ENCODE data around the gene GARNL3.

GARNL3 gene

DNA sequence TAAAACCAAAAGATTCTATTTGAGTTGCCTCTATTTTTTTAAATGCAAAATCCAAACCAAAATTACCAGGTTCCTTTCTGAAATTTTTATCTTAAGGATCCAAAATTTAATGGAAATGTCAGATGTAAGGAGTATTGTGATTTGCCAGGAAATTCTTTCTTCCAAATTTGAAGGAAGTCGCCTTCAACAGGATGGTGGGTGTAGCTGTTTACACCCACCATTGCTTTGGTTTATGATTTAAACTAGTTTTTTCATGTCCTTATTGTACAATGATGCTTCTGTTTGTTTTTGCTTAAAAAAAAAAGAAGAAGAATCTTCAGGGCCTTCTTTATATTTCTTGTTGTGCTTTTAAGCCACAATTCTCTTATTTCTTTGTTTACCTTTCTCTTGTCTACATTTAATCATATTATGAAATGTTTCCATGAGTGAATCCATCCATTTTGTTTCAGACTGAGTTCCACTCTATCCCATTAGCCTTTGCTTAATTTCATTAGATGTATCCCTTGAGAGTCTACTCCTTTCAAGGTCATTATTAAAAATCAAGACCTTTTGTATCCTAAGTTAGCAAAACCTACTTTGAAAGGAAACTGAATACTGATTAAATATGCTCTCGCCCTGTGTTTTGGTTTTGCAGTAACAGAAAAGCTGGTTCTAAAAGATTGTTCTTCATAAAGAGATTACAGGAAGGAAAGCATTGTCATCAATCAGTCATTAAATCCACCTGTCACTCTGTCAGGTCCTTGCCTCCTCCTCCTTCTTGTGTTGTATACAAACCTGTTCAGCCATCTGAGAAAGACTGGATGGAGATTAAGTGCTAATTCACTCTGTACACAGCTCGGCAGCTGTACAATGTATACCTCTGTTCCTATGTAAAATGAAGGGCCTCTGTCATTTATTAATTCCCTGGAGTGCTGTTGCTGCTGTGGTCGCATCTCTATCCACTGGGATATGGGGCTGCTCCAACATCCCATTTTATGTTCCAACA, 86.9 kb downstream of the GARNL3 start:
- no peak for DNase-seq (ENCODE audit: low spot score)

DNA sequence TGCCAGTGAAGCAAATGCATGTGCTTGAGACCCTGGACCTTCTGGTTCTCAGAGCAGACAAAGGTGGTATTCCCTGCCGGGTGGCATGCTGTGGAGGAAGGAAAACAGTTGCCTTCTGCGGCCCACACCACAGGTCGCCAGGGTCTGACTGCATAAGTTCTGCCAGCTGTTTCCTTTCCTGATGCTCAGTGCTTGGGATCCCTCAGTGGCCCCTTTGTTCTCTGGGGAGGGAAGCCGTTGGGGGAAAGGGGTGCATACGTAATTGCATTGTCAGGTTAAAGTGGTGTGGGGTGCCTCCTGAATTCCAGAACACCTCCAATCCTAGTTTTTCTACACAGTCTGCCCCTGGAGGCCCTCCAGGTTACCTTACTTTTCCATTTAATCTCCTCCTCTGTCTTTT, 89.3 kb downstream of the GARNL3 start:
- DNase-seq (ENCODE audit: low spot score), result no peak

DNA sequence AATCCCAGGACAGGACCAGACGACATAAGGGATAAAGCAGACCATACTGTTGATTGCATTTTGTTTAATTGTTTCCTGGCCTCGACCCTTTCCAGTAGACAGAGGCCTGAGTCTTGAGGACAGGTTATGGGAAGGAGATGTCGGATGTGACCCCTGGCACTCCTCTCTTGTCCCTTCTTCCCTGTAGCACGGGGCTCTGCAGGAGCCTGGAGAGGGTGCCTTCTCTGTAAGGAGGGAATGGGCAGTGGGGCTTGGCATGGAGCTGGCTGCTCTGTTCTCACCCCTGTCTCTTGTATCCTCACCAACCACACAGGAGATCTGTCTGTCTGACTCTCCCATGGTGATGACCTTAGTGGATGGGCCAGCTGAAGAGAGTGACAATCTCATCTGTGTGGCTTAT, 92.3 kb downstream of the GARNL3 start:
- no peak for DNase-seq (ENCODE audit: low spot score)

DNA sequence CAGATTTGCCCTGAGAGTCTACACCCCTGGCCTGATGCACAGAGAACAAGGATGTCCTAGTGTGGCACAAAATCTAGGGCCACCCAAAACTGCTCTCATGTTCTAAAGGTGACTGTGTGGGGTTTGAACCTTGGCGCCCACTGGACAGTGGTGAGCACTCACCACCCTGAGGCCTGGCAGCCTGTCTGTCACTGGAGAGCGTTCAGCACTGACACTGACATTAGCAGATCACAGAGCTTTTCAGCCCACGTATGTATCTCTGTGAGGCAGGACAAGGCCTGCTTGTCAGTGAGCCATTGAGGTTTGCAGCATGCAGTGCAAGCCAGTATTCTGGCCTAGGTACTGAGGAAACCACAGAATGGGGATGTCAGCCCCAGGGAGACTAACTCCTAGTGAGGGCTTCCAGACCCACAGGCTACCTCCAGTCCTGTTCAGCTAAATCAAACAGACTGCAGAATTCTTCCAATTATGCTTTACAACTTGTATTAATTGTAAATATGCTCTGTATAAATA, 93.5 kb downstream of the GARNL3 start:
- no peak for DNase-seq (ENCODE audit: low spot score)

DNA sequence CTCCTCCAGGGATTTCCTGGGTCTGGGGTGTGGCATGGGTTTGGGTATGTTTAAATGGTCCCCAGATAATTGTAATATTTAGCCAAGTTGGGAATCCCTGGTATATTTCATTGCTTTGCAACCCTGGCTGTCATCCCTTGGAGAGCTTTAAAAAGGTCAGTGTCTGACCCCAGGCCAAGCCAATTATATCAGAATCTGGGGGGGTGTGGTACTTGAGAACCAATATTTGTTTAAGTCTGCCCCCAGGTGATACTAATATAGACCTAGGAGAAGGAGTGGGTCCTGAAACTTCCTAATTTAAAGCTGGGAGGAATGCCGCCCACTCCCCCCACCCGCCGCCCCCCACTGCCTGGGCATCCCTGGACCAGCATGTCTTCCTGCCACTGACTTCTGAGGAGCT, 94.2 kb downstream of the GARNL3 start:
- DNase-seq (ENCODE audit: low spot score), result no peak

DNA sequence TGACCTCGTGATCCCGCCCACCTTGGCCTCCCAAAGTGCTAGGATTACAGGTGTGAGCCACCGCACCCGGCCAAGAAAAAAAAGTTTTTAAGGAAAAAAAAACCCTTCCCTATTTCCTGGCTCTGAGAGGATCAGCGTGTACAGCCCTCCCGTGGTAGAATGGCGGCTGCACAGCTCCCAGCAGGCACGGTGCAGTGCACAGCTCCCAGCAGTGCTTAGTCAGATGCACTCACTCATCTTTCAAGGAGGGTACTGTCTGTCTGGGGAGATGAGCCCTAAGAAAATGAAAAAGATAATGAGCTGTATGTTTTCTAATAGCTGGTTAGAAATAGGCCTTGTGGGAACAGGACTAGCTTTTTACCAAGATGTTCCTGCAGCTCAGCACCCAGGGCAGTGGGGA, 95.7 kb downstream of the GARNL3 start:
- no peak for DNase-seq (ENCODE audit: low spot score)

DNA sequence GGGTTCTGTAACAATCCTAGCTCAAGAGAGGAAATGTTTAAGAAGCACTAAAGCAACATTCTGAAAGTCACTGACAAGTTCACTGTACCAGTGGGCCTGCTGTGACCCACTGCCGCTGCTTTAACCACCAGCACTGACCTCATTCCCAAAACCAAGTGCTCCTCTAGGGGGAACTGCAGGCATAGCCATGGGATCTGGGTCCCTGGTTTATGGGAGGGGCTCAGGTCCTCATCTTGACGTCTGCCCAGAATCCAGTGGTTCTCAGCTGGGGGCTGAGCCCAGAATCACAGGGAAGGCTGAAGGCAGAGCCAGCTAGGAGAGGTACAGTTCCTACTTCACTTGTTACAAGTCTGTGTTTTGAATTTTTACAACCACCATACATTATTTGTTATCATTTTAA, 96.3 kb downstream of the GARNL3 start:
- DNase-seq (ENCODE audit: low spot score), result no peak

DNA sequence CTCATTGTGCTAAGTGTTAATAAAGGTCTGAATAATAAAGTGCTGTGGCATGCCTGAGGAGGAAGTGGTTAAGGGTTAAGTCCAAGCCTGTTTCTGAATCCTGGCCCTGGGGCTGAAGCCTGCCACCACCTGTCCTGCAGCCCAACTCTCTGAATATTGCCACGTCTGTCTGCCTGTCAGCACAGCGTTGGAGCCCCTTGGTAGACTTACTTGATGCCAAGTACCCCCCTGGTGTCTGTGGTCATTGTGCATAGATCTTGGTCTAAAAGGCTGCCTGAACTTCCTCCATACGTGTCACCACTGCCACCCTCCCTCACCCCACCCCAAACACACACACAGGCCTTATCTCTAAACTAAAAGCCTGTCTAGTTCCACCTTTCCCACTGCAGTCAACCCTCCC, 97.0 kb downstream of the GARNL3 start:
- DNase-seq (ENCODE audit: low spot score), result no peak

DNA sequence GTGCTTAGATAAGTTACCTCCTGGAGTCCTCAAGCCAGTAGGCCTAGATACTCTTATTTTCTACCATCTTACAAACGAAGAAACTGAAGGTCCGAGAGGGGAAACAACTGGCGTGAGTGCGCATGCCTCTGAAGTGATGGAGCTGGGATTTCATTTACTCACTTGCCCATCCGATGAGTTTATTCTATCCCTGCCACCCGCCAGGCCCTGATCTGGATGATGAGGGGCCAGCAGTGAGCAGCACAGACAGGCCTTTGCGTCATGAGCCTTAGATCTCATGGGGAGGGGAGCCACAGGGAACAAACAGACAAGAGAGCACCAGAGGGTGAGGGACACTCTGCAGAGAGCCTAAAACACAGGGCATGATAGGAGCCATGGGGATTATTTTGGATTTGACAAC, 98.3 kb downstream of the GARNL3 start:
- no peak for DNase-seq (ENCODE audit: low spot score)

DNA sequence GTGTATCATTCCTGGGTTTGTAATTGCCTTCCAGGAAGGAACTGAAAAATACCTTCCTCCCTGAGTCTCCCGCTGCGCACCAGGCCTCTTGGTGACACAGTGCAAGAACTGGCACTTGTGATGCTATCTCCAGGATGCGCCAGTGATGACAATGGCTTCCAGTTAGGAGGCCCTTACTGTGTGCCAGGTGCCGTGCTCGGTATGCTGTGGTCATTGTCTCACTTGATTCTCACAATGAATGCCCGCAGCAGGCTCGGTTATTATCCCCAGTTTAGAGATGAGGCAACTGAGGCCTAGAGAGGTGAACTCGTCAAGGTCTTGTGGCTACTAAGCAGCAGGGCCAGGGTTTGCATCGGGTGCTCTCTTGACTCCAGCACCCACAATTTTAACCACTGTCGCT, 100.9 kb downstream of the GARNL3 start:
- DNase-seq (ENCODE audit: low spot score), result no peak

DNA sequence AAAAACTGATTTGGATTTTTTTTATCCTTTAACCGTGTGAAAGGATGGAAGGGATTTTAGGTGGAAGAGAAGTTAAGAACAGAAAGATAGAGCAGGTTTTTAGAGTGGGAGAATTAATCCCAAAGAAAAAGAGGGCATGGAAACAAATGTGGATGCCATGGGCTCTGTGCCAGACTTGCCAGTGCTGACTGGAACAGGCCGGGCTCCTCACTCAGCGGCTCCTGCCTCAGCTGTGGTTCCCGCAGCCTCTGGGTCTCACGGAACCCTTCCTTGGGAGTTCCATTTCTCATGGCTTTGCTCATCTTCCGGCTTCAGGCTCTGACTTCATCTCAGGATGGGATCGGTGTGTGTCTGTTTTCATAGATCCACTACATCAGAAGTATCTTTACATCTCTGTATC, 102.0 kb downstream of the GARNL3 start:
- DNase-seq (ENCODE audit: low spot score), result no peak

DNA sequence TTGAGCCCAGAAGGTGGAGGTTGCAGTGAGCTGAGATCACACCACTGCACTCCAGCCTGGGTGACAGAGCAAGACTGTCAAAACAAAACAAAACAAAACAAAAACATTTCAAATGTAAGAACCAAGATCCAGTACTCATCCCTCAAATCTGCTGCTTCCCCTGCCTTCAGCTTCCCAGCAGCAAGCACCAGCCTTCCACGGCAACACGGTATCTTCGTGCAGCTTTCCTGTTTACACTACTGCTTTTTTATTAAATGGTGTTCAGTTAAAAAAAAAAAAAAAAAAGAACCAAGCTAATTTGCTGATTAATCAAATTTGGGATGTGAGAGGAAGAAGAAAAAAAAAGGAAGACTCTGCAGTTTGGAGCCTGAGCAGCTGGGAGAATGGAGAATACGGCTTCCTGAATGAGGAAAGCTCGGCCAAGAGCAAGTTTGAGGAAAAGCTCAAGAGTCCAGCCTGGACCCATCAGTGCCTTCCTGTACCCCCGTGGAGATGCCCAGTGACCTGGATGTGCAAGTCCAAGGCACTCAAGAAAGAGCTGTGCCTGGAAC, 104.4 kb downstream of the GARNL3 start:
- no peak for DNase-seq (ENCODE audit: low spot score)

DNA sequence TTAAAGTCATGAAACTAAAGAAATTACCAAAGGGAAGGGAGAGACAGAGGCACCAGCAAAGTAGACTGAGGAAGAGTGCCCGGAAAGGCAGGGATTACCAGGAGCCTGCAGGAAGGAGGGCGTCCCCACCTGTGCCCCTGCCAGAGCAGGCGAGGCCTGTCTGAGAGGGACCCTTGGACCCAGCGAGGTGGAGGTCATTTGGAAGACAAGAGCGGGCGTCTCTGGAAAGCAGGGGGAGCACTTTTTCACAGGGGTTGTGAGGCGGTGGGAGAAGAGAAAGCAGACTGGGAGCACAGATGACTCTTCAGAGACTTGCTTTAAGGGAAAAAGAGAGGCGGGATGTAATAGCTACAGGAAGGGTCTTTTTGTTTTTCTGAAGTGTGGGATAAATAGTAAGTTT, 104.9 kb downstream of the GARNL3 start:
- no peak for DNase-seq (ENCODE audit: low spot score)

DNA sequence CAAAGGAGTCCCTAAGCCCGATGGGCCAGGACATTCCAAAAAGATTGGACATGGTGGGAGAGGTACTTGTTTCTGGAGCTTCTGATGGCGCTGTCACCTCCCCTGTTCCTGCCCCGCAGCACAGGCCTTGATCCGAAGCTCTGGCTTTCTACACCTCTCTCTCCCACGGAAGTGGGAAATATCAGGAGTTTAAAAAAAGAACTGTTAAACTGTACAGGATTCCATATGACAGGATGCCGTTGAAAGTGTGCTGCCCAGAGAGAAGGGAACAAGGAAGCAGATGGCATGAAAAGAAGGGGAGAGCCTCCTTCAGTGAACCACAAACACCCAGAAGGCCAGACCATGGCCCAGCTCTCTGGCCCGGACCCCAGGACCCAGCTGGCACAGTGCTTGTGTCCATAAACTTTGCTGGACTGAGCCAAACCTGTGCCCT, 105.6 kb downstream of the GARNL3 start:
- DNase-seq (ENCODE audit: low spot score), result no peak

DNA sequence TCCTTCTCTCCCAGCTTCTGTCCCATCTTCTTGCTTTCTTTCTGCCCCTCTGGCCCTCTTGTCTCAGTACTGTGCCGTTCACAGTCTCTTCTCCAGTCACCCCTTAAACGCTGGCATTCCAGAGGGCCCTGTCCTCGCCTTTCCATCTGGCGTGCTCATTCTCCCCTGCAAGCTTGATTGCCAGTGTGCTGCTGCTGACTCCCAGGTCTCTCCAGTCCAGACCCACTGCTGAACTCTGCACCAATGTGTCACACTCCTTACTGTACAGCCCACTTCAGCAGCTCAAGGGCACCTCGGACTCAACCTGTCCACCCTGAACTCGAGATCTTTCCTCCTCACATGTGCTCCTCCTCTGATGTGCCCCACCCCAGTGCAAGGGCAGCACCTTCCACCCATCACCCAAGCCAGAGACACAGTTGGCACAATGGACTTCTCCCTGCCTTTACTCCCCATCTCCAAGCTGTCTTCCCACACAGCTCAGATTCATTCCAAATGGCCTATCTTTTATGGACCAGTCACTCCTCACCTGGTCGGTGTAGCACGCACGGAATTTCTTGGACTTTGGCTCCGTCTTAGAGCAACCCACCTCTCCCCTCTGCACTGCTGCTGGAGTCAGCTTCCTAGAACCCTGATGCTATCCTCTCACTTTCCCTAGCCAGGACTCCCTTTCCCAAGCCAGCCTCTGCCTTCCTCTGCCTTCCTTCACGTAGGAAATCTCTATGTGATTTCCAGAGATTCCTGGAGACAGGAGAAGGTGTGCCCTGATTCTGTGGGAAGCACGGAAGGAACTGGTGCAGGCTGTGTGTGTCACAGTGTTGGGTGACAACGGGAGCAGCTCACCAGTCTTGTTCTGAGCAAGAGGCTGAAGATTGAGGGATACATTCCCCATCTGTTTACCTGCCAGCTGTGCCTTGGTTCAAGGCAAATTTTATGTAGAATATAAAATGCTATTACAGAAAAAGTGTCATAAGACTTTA, 106.4 kb downstream of the GARNL3 start:
- no peak for DNase-seq (ENCODE audit: low spot score)

DNA sequence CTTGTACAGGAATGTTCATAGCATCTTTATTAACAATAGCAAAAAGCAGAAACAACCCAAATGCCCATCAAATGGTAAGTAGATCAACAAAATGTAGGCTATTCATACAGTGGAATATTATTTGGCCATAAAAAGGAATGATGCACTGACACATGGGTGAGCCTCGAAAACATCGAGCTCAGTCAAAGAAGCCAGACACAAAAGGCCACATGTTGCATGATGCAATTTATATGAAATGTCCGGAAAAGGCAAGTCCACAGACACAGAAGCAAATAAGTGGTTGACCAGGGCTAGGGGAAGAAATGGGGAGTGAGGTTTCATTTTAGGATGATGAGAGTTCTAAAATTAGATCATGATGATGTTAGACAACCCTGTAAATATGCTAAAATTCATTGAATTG, 115.9 kb downstream of the GARNL3 start:
- no peak for DNase-seq (ENCODE audit: low spot score)

DNA sequence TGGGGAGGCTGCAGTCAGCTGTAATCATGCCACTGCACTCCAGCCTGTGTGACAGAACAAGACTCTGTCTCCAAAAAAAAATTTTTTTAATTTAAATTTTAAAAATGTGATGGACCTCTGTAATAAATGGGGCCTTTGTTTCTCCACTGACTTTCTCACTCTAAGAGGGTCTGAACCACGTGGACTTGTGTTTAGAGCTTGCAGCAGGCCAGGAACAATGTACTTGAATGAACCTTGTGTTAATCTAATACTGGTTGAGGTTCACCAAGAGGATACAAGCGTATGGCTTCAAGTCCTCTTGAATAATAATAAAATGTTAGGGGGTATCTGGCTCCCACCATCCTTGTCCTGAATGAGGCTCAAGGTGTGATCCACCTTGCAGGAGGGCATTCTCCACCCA, 118.0 kb downstream of the GARNL3 start:
- DNase-seq (ENCODE audit: low spot score), result no peak

DNA sequence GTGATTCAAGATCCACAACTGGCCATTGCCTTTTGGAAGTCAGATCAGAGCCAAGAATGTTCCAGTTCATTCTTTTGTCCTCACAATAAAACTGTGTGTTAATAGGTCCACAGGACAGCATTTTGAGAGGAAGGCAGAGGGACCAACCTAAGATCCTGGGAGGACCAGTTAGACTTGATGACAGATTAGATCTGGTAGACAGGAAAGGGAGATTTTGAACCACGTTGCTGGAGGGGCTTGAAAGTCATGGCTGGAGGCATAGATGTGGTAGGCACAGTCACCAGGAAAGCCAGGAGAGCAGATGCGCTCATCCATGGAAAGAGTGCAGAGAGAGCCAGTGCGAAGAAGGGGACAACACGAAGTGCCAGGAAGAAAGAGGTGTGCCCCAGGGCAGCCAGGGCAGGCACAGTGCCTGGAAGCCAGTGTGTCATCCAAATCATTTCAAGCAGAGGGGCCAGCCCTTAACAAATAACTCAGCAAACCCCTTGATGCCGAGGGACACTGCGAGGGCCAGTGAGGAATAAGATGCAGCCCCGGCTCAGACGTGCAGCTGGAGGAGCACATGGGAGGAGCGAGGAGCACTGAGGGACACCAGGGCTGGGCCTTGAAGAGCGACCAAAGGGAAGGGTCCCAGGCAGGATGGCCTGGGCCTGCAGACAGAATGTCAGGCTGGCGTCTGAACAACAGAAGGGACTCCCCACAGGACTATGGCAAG, 119.6 kb downstream of the GARNL3 start:
- no peak for DNase-seq (ENCODE audit: low spot score)

DNA sequence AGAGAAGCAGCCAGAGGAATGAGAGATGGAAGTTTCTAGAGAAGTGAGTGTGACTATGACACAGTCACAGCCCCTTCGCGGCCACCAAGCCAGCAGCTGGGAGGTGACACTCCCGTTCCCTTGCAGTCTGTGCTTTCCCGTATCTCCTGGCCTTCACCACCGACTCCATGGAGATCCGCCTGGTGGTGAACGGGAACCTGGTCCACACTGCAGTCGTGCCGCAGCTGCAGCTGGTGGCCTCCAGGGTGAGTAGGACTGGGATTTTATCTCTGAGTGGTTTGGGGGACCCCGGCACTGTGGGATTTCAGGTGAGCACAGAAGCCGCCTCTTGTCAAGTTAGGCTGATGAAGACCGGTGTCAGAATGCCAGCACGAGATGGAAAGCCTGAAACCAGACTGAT, 120.3 kb downstream of the GARNL3 start:
- no peak for DNase-seq (ENCODE audit: low spot score)

DNA sequence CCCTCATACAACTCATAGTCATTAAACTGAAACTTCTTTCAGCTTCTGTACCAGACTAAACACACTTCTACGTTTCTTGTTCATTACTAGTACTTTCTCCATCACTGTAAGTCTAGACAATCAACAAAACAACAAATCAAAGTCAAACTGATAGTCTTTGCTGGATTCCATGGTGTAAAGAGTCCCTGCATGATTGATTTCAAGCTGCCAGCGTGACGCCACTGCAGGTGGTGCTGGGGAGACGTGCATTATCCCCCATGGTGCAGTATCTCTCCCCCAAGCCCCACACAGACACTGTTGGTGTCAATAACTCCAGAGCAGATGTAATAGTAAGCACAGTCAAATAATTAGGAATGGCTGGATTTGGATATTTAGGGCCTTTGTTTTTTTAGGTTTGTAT, 121.7 kb downstream of the GARNL3 start:
- DNase-seq (ENCODE audit: low spot score), result no peak

DNA sequence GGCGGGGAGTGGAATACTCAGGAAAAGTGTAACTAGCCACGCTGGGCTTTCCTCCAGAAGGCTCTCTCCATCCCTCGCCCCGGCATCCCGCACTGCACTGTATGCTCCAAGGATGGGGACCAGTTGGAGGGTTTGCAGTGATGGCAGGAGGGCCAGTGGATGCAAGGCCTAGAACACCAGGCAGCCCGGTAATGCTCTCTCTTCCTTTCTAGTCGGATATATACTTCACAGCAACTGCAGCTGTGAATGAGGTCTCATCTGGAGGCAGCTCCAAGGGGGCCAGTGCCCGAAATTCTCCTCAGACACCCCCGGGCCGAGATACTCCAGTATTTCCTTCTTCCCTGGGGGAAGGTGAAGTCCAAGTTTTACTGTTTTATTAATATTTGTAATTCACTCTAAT, 122.4 kb downstream of the GARNL3 start:
- no peak for DNase-seq (ENCODE audit: low spot score)

Data from D341Med (cell line).